GM18909 (cell line): ENCODE data around the gene KCND3.

Source experiments
- ATAC-seq: cut with Tn5 transposase; IDR thresholded peaks from one replicate; pipeline ENCODE4 v1.9.1; 2021; ENCODE audit warnings: mild to moderate bottlenecking; ENCODE audit not compliant: unreplicated experiment, poor library complexity

KCND3 gene

GRCh38 chr1:111887875-111888274 lies 101.6 kb downstream of the KCND3 start:
- no peak for ATAC-seq

GRCh38 chr1:111887385-111887784 lies 102.1 kb downstream of the KCND3 start:
- ATAC-seq = no peak

GRCh38 chr1:111886741-111887140 lies 102.7 kb downstream of the KCND3 start:
- ATAC-seq = no peak

- ATAC-seq = no peak
Observed at GRCh38 chr1:111884772-111885443, 104.6 kb downstream of the KCND3 start.

GRCh38 chr1:111882986-111883560 lies 106.4 kb downstream of the KCND3 start:
- ATAC-seq = no peak

GRCh38 chr1:111882559-111882958 lies 106.9 kb downstream of the KCND3 start:
- no peak for ATAC-seq

GRCh38 chr1:111880881-111881837 lies 108.3 kb downstream of the KCND3 start:
- ATAC-seq = no peak

GRCh38 chr1:111879081-111879480 lies 110.4 kb downstream of the KCND3 start:
- no peak for ATAC-seq

GRCh38 chr1:111878649-111879048 lies 110.8 kb downstream of the KCND3 start:
- ATAC-seq = peak; percentile 56

- ATAC-seq = no peak
Observed at GRCh38 chr1:111878091-111878490, 111.4 kb downstream of the KCND3 start.

GRCh38 chr1:111876631-111877030 lies 112.8 kb downstream of the KCND3 start:
- no peak for ATAC-seq

- ATAC-seq = no peak
Observed at GRCh38 chr1:111875640-111876039, 113.8 kb downstream of the KCND3 start.

GRCh38 chr1:111873460-111874030 lies 115.9 kb downstream of the KCND3 start:
- ATAC-seq = no peak

- ATAC-seq = no peak
Observed at GRCh38 chr1:111870181-111870580, 119.3 kb downstream of the KCND3 start.

GRCh38 chr1:111867868-111868440 lies 121.5 kb downstream of the KCND3 start:
- ATAC-seq = no peak

GRCh38 chr1:111864862-111865261 lies 124.6 kb downstream of the KCND3 start:
- no peak for ATAC-seq

- no peak for ATAC-seq
Observed at GRCh38 chr1:111863401-111863800, 126.1 kb downstream of the KCND3 start.

- ATAC-seq = no peak
Observed at GRCh38 chr1:111862599-111862998, 126.9 kb downstream of the KCND3 start.

- no peak for ATAC-seq
Observed at GRCh38 chr1:111861523-111861922, 127.9 kb downstream of the KCND3 start.

- ATAC-seq = no peak
Observed at GRCh38 chr1:111857194-111857651, 132.2 kb downstream of the KCND3 start.
